ENCODE measurements around the gene SPDYC. TPM values are rescaled to one million over a fixed set of nuclear protein-coding genes. Genes with fewer than 3 reads are reported as not detected.

SPDYC gene
- total and polyA plus RNA-seq, 2 of the 13 experiments (the other 11 are each of a cell fraction or from before 2014, with no cell fraction given), result 0.15 to 0.33 TPM

GRCh38 chr11:65121865-65122696, 48.0 kb upstream of the SPDYC start, which contains the start of the genes FAU and MRPL49 (continued):
- TF ChIP-seq HNF1A (IDR thresholded peaks at IDR 0.05; ENCODE audit: low read depth) (peak; percentile 42; the same call in 1 of the 2 replicates), HNF1A (CRISPR knock-in tag; IDR thresholded peaks at IDR 0.05; ENCODE audit: borderline replicate concordance) (peak; percentile 79), PRDM10 (CRISPR knock-in tag; IDR thresholded peaks at IDR 0.05; ENCODE audit: low read depth) (peak; percentile 74; the same call in 1 of the 2 replicates), ZFP1 (CRISPR knock-in tag; IDR thresholded peaks at IDR 0.05) (peak; percentile 67; the same call in 1 of the 2 replicates), SKIL (CRISPR knock-in tag; IDR thresholded peaks at IDR 0.05; ENCODE audit: borderline replicate concordance) (peak; percentile 47; the same call in 1 of the 2 replicates), ZNF136 (CRISPR knock-in tag; IDR thresholded peaks at IDR 0.05; ENCODE audit: low read depth) (no peak), PATZ1 (CRISPR knock-in tag; IDR thresholded peaks at IDR 0.05) (peak; percentile 42; the same call in 1 of the 2 replicates), ZNF776 (CRISPR knock-in tag; IDR thresholded peaks at IDR 0.05) (0 out of 2 replicates have a peak, but pooled peaks have one; percentile 64), ZNF572 (CRISPR knock-in tag; IDR thresholded peaks at IDR 0.05) (no peak), PBX2 (CRISPR knock-in tag; IDR thresholded peaks at IDR 0.05) (0 out of 2 replicates have a peak, but pooled peaks have one; percentile 42), PLRG1 (conservative IDR thresholded peaks at IDR 0.05) (no peak), ZNF34 (CRISPR knock-in tag; IDR thresholded peaks at IDR 0.05; ENCODE audit: borderline replicate concordance) (0 out of 2 replicates have a peak, but pooled peaks have one; percentile 86), SRF (IDR thresholded peaks at IDR 0.05; ENCODE audit: low read depth, low read length) (0 out of 2 replicates have a peak, but pooled peaks have one; percentile 47)

All from HepG2 (cell line).